Ishikawa (cell line): ENCODE data around the gene EVI5.

ENCODE experiments used
- CEBPB ChIP-seq: IDR thresholded peaks from 2 replicates; pipeline ENCODE4 v1.6.1; 2012
- CREB1 ChIP-seq: IDR thresholded peaks from 2 replicates; pipeline ENCODE4 v1.6.1; 2012; ENCODE audit warnings: low read depth
- EGR1 ChIP-seq: IDR thresholded peaks from 2 replicates; pipeline ENCODE4 v1.6.1; 2012
- EP300 ChIP-seq: IDR thresholded peaks from 2 replicates; pipeline ENCODE4 v1.6.1; 2012; ENCODE audit warnings: borderline replicate concordance
- FOXM1 ChIP-seq: IDR thresholded peaks from 2 replicates; pipeline ENCODE4 v1.6.1; 2012; ENCODE audit warnings: low read depth, borderline replicate concordance
- NFIC ChIP-seq: IDR thresholded peaks from 2 replicates; pipeline ENCODE4 v1.6.1; 2012
- RAD21 ChIP-seq: IDR thresholded peaks from 2 replicates; pipeline ENCODE4 v1.6.1; 2012; ENCODE audit warnings: low read depth
- REST ChIP-seq: IDR thresholded peaks from 2 replicates; pipeline ENCODE4 v1.6.1; 2012; ENCODE audit warnings: low read depth, mild to moderate bottlenecking
- TAF1 ChIP-seq: IDR thresholded peaks from 2 replicates; pipeline ENCODE4 v1.6.1; 2012; ENCODE audit warnings: low read depth, mild to moderate bottlenecking
- TCF12 ChIP-seq: IDR thresholded peaks from 2 replicates; pipeline ENCODE4 v1.6.1; 2012; ENCODE audit warnings: low read depth
- TEAD4 ChIP-seq: IDR thresholded peaks from 2 replicates; pipeline ENCODE4 v1.6.1; 2012
- YY1 ChIP-seq: IDR thresholded peaks from 2 replicates; pipeline ENCODE4 v1.6.1; 2012; ENCODE audit warnings: low read depth
- ZBTB7A ChIP-seq: IDR thresholded peaks from 2 replicates; pipeline ENCODE4 v1.6.1; 2012; ENCODE audit warnings: low read depth
- TF ChIP-seq, protein P1 (sequence below): IDR thresholded peaks from 2 replicates; pipeline ENCODE4 v1.6.1; 2012
- TF ChIP-seq, protein P2 (sequence below): IDR thresholded peaks from 2 replicates; pipeline ENCODE4 v1.6.1; 2012

EVI5 gene

GRCh38 chr1:92509619-92510018 is 275.3 kb downstream of the EVI5 start:
- TF ChIP-seq TEAD4 (no peak), RAD21 (no peak), REST (no peak), CEBPB (no peak), YY1 (no peak), FOXM1 (no peak), TCF12 (no peak), NFIC (no peak), ZBTB7A (no peak), TAF1 (no peak), EGR1 (no peak), CREB1 (no peak), EP300 (no peak)
- TF ChIP-seq, protein P1, sequence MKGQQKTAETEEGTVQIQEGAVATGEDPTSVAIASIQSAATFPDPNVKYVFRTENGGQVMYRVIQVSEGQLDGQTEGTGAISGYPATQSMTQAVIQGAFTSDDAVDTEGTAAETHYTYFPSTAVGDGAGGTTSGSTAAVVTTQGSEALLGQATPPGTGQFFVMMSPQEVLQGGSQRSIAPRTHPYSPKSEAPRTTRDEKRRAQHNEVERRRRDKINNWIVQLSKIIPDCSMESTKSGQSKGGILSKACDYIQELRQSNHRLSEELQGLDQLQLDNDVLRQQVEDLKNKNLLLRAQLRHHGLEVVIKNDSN = no peak
- TF ChIP-seq, protein P2, sequence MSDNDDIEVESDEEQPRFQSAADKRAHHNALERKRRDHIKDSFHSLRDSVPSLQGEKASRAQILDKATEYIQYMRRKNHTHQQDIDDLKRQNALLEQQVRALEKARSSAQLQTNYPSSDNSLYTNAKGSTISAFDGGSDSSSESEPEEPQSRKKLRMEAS = no peak

DNA sequence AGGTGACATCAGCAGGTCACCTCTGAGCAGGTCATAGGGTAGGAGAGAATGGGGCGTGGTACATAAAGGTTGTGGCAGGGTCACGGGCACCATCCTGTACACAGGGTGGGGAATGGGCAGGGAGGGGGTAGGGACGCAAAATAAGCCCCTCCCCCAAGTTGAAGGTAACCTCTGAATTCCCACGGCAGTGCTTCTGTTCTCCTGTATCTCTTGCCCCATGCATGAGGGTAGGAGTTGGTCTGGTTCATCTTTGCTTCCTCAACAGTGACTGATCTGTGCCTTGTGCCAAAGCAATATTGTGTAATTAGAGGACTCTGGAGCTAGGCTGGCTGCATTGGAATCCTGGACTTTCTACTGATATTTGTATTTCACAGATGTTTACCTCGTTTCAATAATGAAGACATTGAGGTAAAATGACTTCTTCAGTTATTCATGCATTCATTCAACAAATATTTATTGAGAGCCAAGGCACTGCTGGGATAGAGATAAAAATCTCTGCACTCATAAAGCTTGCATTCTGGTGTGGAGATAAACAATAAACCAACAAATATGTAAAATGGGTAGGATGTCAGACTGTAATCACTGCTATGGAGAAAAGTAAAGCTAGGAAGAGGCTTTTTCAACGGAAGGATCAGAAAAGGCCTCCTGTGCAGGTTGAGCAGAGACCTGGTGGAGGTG is 279.8 kb downstream of the EVI5 start:
- TF ChIP-seq NFIC (no peak), TCF12 (no peak), TEAD4 (no peak), ZBTB7A (no peak), YY1 (no peak), EGR1 (no peak)

GRCh38 chr1:92504291-92505014 is 280.5 kb downstream of the EVI5 start:
- TF ChIP-seq EP300 (no peak), CEBPB (no peak), REST (no peak), NFIC (no peak)

- TF ChIP-seq, protein P1 = no peak
- TF ChIP-seq TEAD4 (no peak), RAD21 (no peak), CREB1 (no peak), TCF12 (no peak), FOXM1 (no peak), EGR1 (no peak), TAF1 (no peak), EP300 (no peak), YY1 (no peak), CEBPB (no peak), ZBTB7A (no peak), NFIC (no peak), REST (no peak)
- TF ChIP-seq, protein P2 = no peak
These were observed 281.0 kb downstream of the EVI5 start for GRCh38 chr1:92503926-92504285.
